GM19240 (cell line): ENCODE data around the gene OR3A3.
"Not testable (repeated sequence)": the region's sequence is repeated elsewhere in the genome, so short reads cannot be mapped to it uniquely, and the experiment has no call there.

Source experiments
- DNase-seq: peaks from one replicate; pipeline ENCODE4 v3.0.0; 2011; ENCODE audit warnings: low spot score; ENCODE audit not compliant: insufficient read length

Gene OR3A3

GRCh38 chr17:3411070-3411469 lies at the start of gene OR3A3:
OR3A3 (plus strand) TSS chr17:3411370.
- no peak for DNase-seq

- DNase-seq, result not testable (repeated sequence)
Measured at GRCh38 chr17:3371167-3371566, 40.0 kb upstream of the OR3A3 start.

GRCh38 chr17:3378321-3378720 lies 32.8 kb upstream of the OR3A3 start:
- no peak for DNase-seq

- no peak for DNase-seq
Measured at GRCh38 chr17:3381957-3382356, 29.2 kb upstream of the OR3A3 start.

- no peak for DNase-seq
Measured at GRCh38 chr17:3385869-3386816, 25.0 kb upstream of the OR3A3 start, which contains the start of gene OR3A2. OR3A2 (minus strand) TSS chr17:3386308.

GRCh38 chr17:3389791-3390190 lies 21.4 kb upstream of the OR3A3 start:
- no peak for DNase-seq

GRCh38 chr17:3397801-3398200 lies 13.4 kb upstream of the OR3A3 start:
- not testable (repeated sequence) for DNase-seq

- no peak for DNase-seq
Measured at GRCh38 chr17:3398310-3398709, 12.9 kb upstream of the OR3A3 start, which contains the start of gene OR1E1. OR1E1 (minus strand) TSS chr17:3398410; CDS start chr17:3398410, 0 bp downstream.

- DNase-seq, result no peak
Measured at GRCh38 chr17:3400055-3400454, 11.1 kb upstream of the OR3A3 start.

GRCh38 chr17:3401786-3402185 lies 9.4 kb upstream of the OR3A3 start:
- DNase-seq, result no peak

GRCh38 chr17:3403856-3404255 lies 7.3 kb upstream of the OR3A3 start:
- not testable (repeated sequence) for DNase-seq

GRCh38 chr17:3412216-3412615 lies 1.0 kb downstream of the OR3A3 start:
- DNase-seq, result not testable (repeated sequence)

- DNase-seq, result no peak
Measured at GRCh38 chr17:3415610-3416009, 4.4 kb downstream of the OR3A3 start.

GRCh38 chr17:3418222-3418621 lies 7.1 kb downstream of the OR3A3 start:
- DNase-seq, result no peak

GRCh38 chr17:3433215-3433614 lies 22.0 kb downstream of the OR3A3 start:
- not testable (repeated sequence) for DNase-seq

- DNase-seq, result no peak
Measured at GRCh38 chr17:3433741-3434140, 22.6 kb downstream of the OR3A3 start, which contains the start of gene OR1E2. OR1E2 (minus strand) TSS chr17:3433841; CDS start chr17:3433841, 0 bp downstream.

GRCh38 chr17:3438368-3438767 lies 27.2 kb downstream of the OR3A3 start:
- DNase-seq, result no peak

GRCh38 chr17:3440451-3440850 lies 29.3 kb downstream of the OR3A3 start:
- no peak for DNase-seq

GRCh38 chr17:3447625-3448024 lies 36.5 kb downstream of the OR3A3 start:
- no peak for DNase-seq

- no peak for DNase-seq
Measured at GRCh38 chr17:3448059-3448665, 37.0 kb downstream of the OR3A3 start.

- not testable (repeated sequence) for DNase-seq
Measured at GRCh38 chr17:3466355-3466754, 55.2 kb downstream of the OR3A3 start.

- no peak for DNase-seq
Measured at GRCh38 chr17:3469529-3469928, 58.4 kb downstream of the OR3A3 start.
